Uterus (tissue), 4 donors: ENCODE measurements around the gene HMGXB4. TPM values are rescaled to one million over a fixed set of nuclear protein-coding genes. Genes with fewer than 3 reads are reported as not detected.

Experiments
- DNase-seq, 2 donors: peaks; one replicate each; pipeline ENCODE4 v3.0.0-alpha.2; 2019 to 2020
- H3K27ac ChIP-seq, 2 donors: fragments of 200-600 bp; sonication (generic); 1 replicate in 1 of 2; 2 replicates in 1 of 2; pipeline ENCODE4 v1.5.1; 2016 to 2018
- H3K27me3 ChIP-seq, 2 donors: fragments of 200-600 bp; sonication (generic); one replicate each; pipeline ENCODE4 v1.5.1; 2018 to 2019; ENCODE audit warnings: control low read depth in 1 of 2
- H3K36me3 ChIP-seq, 2 donors: fragments of 200-600 bp; sonication (generic); one replicate each; pipeline ENCODE4 v1.5.1; 2019; ENCODE audit warnings: control low read depth in 1 of 2
- H3K4me1 ChIP-seq, 2 donors: fragments of 200-600 bp; sonication (generic); one replicate each; pipeline ENCODE4 v1.5.1; 2018 to 2019; ENCODE audit warnings: control low read depth in 1 of 2
- H3K4me3 ChIP-seq, 2 donors: fragments of 200-600 bp; sonication (generic); 1 replicate in 1 of 2; 2 replicates in 1 of 2; pipeline ENCODE4 v1.5.1; 2018 to 2019; ENCODE audit warnings: mild to moderate bottlenecking in 1 of 2
- H3K9me3 ChIP-seq, 2 donors: fragments of 200-600 bp; sonication (generic); one replicate each; pipeline ENCODE4 v1.5.1; 2019; ENCODE audit warnings: control low read depth in 1 of 2
- CTCF ChIP-seq, 4 experiments: fragments of 200-600 bp in 2 of 4; fragments of 450-650 bp in 2 of 4; sonication (generic) in 2 of 4; IDR thresholded peaks; one replicate each; pipeline ENCODE4 v1.5.1; 2016 to 2019; ENCODE audit warnings: antibody characterized with exemption in 4 of 4, mild to moderate bottlenecking in 2 of 4, moderate library complexity in 1 of 4
- POLR2A ChIP-seq, 2 donors: fragments of 450-650 bp; IDR thresholded peaks; one replicate each; pipeline ENCODE4 v1.6.1; 2016; ENCODE audit warnings: antibody characterized with exemption in 2 of 2, mild to moderate bottlenecking in 1 of 2, moderate library complexity in 1 of 2
- intact Hi-C: fragments of 100-400 bp; cut with DNase I; formaldehyde crosslinking; loops from one replicate; pipeline ENCODE4 v1.15.1; 2023; ENCODE audit warnings: low total_unique reads
- total RNA-seq, 4 donors: library from RNA; depleted of rRNA in 3 of 4; stranded (reverse); fragments of >200 nt in 3 of 4; gene quantifications; one replicate each; pipeline versions ENCODE4 v1.1.0 to v1.2.4, GENCODE V29; 2014 to 2023
- donor health status: DM: yes; HTN: yes; CAD: no.

The HMGXB4 gene
- total RNA-seq, 4 donors from 2014 or later: 15.1 to 29.6 (median 20.8) TPM

- H3K27me3 ChIP-seq: no peaks in the 10 kb centered on the region
- no peaks in the 10 kb centered on the region for H3K4me1 ChIP-seq
- H3K4me3 ChIP-seq: no peak overlapping the region
- intact Hi-C loops: no loop called here
- no peaks in the 10 kb centered on the region for H3K9me3 ChIP-seq
- no peak for DNase-seq
- H3K36me3 ChIP-seq: no peaks in the 10 kb centered on the region
- no peak overlapping the region for H3K27ac ChIP-seq
- TF ChIP-seq POLR2A (IDR thresholded peaks at IDR 0.05): no peak
- TF ChIP-seq CTCF (IDR thresholded peaks at IDR 0.05): no peak
These were observed 65.6 kb downstream of the HMGXB4 start for GRCh38 chr22:35322893-35323292.

- TF ChIP-seq POLR2A (IDR thresholded peaks at IDR 0.05) (no peak), CTCF (IDR thresholded peaks at IDR 0.05) (no peak)
- Histone ChIP-seq H3K27ac (no peak overlapping the region), H3K27me3 (no peaks in the 10 kb centered on the region), H3K36me3 (no peaks in the 10 kb centered on the region), H3K4me3 (no peak overlapping the region), H3K4me1 (no peaks in the 10 kb centered on the region), H3K9me3 (no peaks in the 10 kb centered on the region)
- no peak for DNase-seq
- intact Hi-C loops: no loop called here
These were observed 66.0 kb downstream of the HMGXB4 start for GRCh38 chr22:35323305-35323704.

- Histone ChIP-seq H3K27me3 (no peaks in the 10 kb centered on the region), H3K27ac (no peak overlapping the region), H3K4me1 (no peaks in the 10 kb centered on the region), H3K9me3 (no peaks in the 10 kb centered on the region), H3K36me3 (no peaks in the 10 kb centered on the region), H3K4me3 (no peak overlapping the region)
- intact Hi-C loops: no loop called here
- DNase-seq: no peak
- TF ChIP-seq CTCF (IDR thresholded peaks at IDR 0.05) (no peak), POLR2A (IDR thresholded peaks at IDR 0.05) (no peak)
These were observed 66.8 kb downstream of the HMGXB4 start for GRCh38 chr22:35324067-35324466.

GRCh38 chr22:35324762-35325161 is 67.5 kb downstream of the HMGXB4 start:
- no peak overlapping the region for H3K4me3 ChIP-seq
- H3K36me3 ChIP-seq: no peaks in the 10 kb centered on the region
- no peaks in the 10 kb centered on the region for H3K9me3 ChIP-seq
- TF ChIP-seq POLR2A (IDR thresholded peaks at IDR 0.05) (no peak), CTCF (IDR thresholded peaks at IDR 0.05) (no peak)
- no peaks in the 10 kb centered on the region for H3K27me3 ChIP-seq
- no peak for DNase-seq
- intact Hi-C loops: no loop called here
- no peak overlapping the region for H3K27ac ChIP-seq
- peaks cover 0 to 2% of the 10 kb centered on the region in 2 donors for H3K4me1 ChIP-seq

- H3K4me3 ChIP-seq: no peak overlapping the region
- H3K9me3 ChIP-seq: no peaks in the 10 kb centered on the region
- H3K36me3 ChIP-seq: no peaks in the 10 kb centered on the region
- H3K4me1 ChIP-seq: peaks cover 0 to 4% of the 10 kb centered on the region in 2 donors
- TF ChIP-seq POLR2A (IDR thresholded peaks at IDR 0.05) (no peak), CTCF (IDR thresholded peaks at IDR 0.05) (no peak)
- DNase-seq: no peak
- H3K27me3 ChIP-seq: no peaks in the 10 kb centered on the region
- H3K27ac ChIP-seq: no peak overlapping the region
- intact Hi-C loops: no loop called here
These were observed 67.9 kb downstream of the HMGXB4 start for GRCh38 chr22:35325209-35325608.
